Measurements from ENCODE around the gene SLC8A1.

SLC8A1 gene

GRCh38 chr2:40131081-40131704 is 320.7 kb downstream of the SLC8A1 start:
- no peak overlapping the region for H3K4me3 ChIP-seq (replicated peaks; ENCODE audit: low read depth, low read length)
- DNase-seq (ENCODE audit: extremely low read depth, low read depth), result no peak
- no peak for TF ChIP-seq CTCF (IDR thresholded peaks at IDR 0.05; ENCODE audit: low read depth, low read length, missing control alignments)

- no peak for TF ChIP-seq CTCF (IDR thresholded peaks at IDR 0.05; ENCODE audit: low read depth, low read length, missing control alignments)
- no peak for DNase-seq (ENCODE audit: extremely low read depth, low read depth)
- H3K4me3 ChIP-seq (replicated peaks; ENCODE audit: low read depth, low read length), result no peak overlapping the region
Observed at GRCh38 chr2:40130251-40130994, 321.5 kb downstream of the SLC8A1 start.

- DNase-seq (ENCODE audit: extremely low read depth, low read depth), result no peak
- H3K4me3 ChIP-seq (replicated peaks; ENCODE audit: low read depth, low read length), result no peak overlapping the region
- no peak for TF ChIP-seq CTCF (IDR thresholded peaks at IDR 0.05; ENCODE audit: low read depth, low read length, missing control alignments)
Observed at GRCh38 chr2:40129725-40130124, 322.2 kb downstream of the SLC8A1 start.

- no peak for DNase-seq (ENCODE audit: extremely low read depth, low read depth)
- H3K4me3 ChIP-seq (replicated peaks; ENCODE audit: low read depth, low read length), result no peak overlapping the region
- no peak for TF ChIP-seq CTCF (IDR thresholded peaks at IDR 0.05; ENCODE audit: low read depth, low read length, missing control alignments)
Observed at GRCh38 chr2:40128796-40129195, 323.1 kb downstream of the SLC8A1 start.

GRCh38 chr2:40127890-40128557 is 323.9 kb downstream of the SLC8A1 start:
- H3K4me3 ChIP-seq (replicated peaks; ENCODE audit: low read depth, low read length), result no peak overlapping the region
- TF ChIP-seq CTCF (IDR thresholded peaks at IDR 0.05; ENCODE audit: low read depth, low read length, missing control alignments), result no peak
- DNase-seq (ENCODE audit: extremely low read depth, low read depth), result no peak

- no peak for TF ChIP-seq CTCF (IDR thresholded peaks at IDR 0.05; ENCODE audit: low read depth, low read length, missing control alignments)
- H3K4me3 ChIP-seq (replicated peaks; ENCODE audit: low read depth, low read length), result no peak overlapping the region
- no peak for DNase-seq (ENCODE audit: extremely low read depth, low read depth)
Observed at GRCh38 chr2:40127146-40127545, 324.7 kb downstream of the SLC8A1 start.

Measured in HFF-Myc (cell line).